Fibroblast of skin of left biceps (primary cell): ENCODE results near the gene ANKRD44.
"Not testable (repeated sequence)": the region's sequence is repeated elsewhere in the genome, so short reads cannot be mapped to it uniquely, and the experiment has no call there.

ENCODE experiments used
- DNase-seq, 2 experiments: peaks; one replicate each; pipeline ENCODE4 v3.0.0-alpha.2; 2013; ENCODE audit warnings: low read depth in 2 of 2

ANKRD44 gene

GRCh38 chr2:197310271-197310985 is at the start of gene ANKRD44:
TSS of gene ANKRD44 (minus strand) at chr2:197310780. CDS start at chr2:197310604, 176 bp downstream.
- DNase-seq, result peak; percentile 44 to 51

- DNase-seq, result no peak
Measured at GRCh38 chr2:197359859-197360258, 49.3 kb upstream of the ANKRD44 start.

GRCh38 chr2:197358931-197359330 is 48.4 kb upstream of the ANKRD44 start:
- DNase-seq, result no peak

GRCh38 chr2:197357986-197358385 is 47.4 kb upstream of the ANKRD44 start:
- no peak for DNase-seq

GRCh38 chr2:197356136-197356535 is 45.6 kb upstream of the ANKRD44 start:
- DNase-seq, result no peak

- no peak for DNase-seq
Measured at GRCh38 chr2:197354169-197354558, 43.6 kb upstream of the ANKRD44 start.

GRCh38 chr2:197353393-197354168 is 43.0 kb upstream of the ANKRD44 start:
- DNase-seq, result no peak

GRCh38 chr2:197349699-197350098 is 39.1 kb upstream of the ANKRD44 start:
- DNase-seq, result no peak

- no peak for DNase-seq
Measured at GRCh38 chr2:197348721-197349360, 38.3 kb upstream of the ANKRD44 start.

GRCh38 chr2:197345846-197346370 is 35.3 kb upstream of the ANKRD44 start:
- DNase-seq, result no peak

- DNase-seq, result not testable (repeated sequence)
Measured at GRCh38 chr2:197343968-197344367, 33.4 kb upstream of the ANKRD44 start.

- no peak for DNase-seq
Measured at GRCh38 chr2:197340591-197340990, 30.0 kb upstream of the ANKRD44 start.

GRCh38 chr2:197339496-197340220 is 29.1 kb upstream of the ANKRD44 start:
- DNase-seq, result no peak

GRCh38 chr2:197339016-197339415 is 28.4 kb upstream of the ANKRD44 start:
- no peak for DNase-seq

- DNase-seq, result no peak
Measured at GRCh38 chr2:197332641-197333040, 22.1 kb upstream of the ANKRD44 start.

GRCh38 chr2:197328461-197328860 is 17.9 kb upstream of the ANKRD44 start:
- DNase-seq, result no peak

- DNase-seq, result peak; percentile 8 to 15
Measured at GRCh38 chr2:197327472-197328098, 17.0 kb upstream of the ANKRD44 start.

GRCh38 chr2:197327073-197327471 is 16.5 kb upstream of the ANKRD44 start:
- DNase-seq, result no peak

- DNase-seq, result no peak
Measured at GRCh38 chr2:197324801-197325200, 14.2 kb upstream of the ANKRD44 start.

- no peak for DNase-seq
Measured at GRCh38 chr2:197322724-197323720, 12.4 kb upstream of the ANKRD44 start.
